ENCODE results near the gene CYP2U1. TPM values are rescaled to one million over a fixed set of nuclear protein-coding genes. Genes with fewer than 3 reads are reported as not detected.

The CYP2U1 gene
- total and polyA plus RNA-seq, 2 donors from 2014 or later: 5.9 to 6.3 TPM

DNA sequence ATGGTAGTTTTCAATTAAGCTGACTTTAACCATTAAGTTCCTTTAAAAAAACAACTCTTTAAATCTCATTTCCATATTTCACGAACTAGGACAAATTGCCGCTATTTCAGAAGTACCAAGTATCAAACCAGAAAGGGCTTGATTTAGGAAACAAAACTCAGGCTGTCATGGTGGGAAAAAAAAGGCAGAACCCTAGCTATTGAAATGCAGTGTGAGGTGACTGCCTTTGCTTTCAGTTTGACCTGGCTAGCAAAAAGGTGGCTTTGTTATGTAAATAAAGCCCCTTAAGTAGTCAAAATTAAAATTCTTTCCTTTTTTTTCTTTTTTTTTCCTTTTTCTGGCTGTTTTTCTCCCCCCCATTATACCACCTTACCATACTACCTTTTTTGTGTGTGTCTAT is 40.6 kb upstream of the CYP2U1 start:
- Histone ChIP-seq H3K9ac (ENCODE audit: low read length in 3 of 3) (no peak overlapping the region), H3K4me1 (ENCODE audit: control insufficient read depth in 2 of 3, insufficient read depth in 2 of 3, low read depth in 1 of 3, low read length in 3 of 3) (peaks cover 0 to 3% (median 0%) of the 10 kb centered on the region in 3 donors), H3K9me3 (ENCODE audit: control insufficient read depth in 2 of 3, insufficient read depth in 1 of 3, low read length in 3 of 3) (no peaks in the 10 kb centered on the region), H3K27me3 (ENCODE audit: control insufficient read depth, insufficient read depth, low read length) (no peaks in the 10 kb centered on the region), H3K4me3 (ENCODE audit: low read length in 3 of 3) (no peak overlapping the region), H3K36me3 (ENCODE audit: control insufficient read depth in 2 of 3, insufficient read depth in 3 of 3, low read length in 3 of 3) (no peaks in the 10 kb centered on the region), H3K27ac (ENCODE audit: low read depth in 2 of 2, low read length in 2 of 2) (no peak overlapping the region)
- TF ChIP-seq, protein P1, sequence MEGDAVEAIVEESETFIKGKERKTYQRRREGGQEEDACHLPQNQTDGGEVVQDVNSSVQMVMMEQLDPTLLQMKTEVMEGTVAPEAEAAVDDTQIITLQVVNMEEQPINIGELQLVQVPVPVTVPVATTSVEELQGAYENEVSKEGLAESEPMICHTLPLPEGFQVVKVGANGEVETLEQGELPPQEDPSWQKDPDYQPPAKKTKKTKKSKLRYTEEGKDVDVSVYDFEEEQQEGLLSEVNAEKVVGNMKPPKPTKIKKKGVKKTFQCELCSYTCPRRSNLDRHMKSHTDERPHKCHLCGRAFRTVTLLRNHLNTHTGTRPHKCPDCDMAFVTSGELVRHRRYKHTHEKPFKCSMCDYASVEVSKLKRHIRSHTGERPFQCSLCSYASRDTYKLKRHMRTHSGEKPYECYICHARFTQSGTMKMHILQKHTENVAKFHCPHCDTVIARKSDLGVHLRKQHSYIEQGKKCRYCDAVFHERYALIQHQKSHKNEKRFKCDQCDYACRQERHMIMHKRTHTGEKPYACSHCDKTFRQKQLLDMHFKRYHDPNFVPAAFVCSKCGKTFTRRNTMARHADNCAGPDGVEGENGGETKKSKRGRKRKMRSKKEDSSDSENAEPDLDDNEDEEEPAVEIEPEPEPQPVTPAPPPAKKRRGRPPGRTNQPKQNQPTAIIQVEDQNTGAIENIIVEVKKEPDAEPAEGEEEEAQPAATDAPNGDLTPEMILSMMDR (IDR thresholded peaks at IDR 0.05; ENCODE audit: borderline replicate concordance, extremely low read depth, insufficient read depth): no peak
- intact Hi-C loops (cut with DNase I): no loop called here
- FAIRE-seq (no peak), DNase-seq (no peak)

DNA sequence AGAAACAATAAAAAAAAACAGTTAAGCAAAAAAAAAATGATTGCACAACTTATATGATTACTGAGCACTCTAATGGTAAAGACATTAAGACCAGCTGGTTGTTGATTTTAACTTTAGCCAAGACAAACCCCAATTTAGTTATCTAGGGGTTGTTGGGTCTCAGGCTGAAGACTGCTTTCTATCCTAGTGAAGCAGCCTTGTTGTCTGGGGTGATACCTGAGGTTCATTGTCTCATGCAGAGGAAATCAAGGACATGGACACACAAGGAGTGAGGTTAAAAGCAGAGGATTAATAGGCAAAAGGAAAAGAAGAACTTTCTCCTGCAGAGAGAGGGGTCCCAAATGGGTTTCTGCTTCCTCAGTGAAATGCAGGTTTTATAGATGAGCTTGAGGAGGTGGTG is 40.0 kb upstream of the CYP2U1 start:
- TF ChIP-seq, protein P1 (IDR thresholded peaks at IDR 0.05; ENCODE audit: borderline replicate concordance, extremely low read depth, insufficient read depth): no peak
- intact Hi-C loops (cut with DNase I): no loop called here
- DNase-seq: no peak
- Histone ChIP-seq H3K36me3 (ENCODE audit: control insufficient read depth in 2 of 3, insufficient read depth in 3 of 3, low read length in 3 of 3) (no peaks in the 10 kb centered on the region), H3K9me3 (ENCODE audit: control insufficient read depth in 2 of 3, insufficient read depth in 1 of 3, low read length in 3 of 3) (no peaks in the 10 kb centered on the region), H3K27me3 (ENCODE audit: control insufficient read depth, insufficient read depth, low read length) (no peaks in the 10 kb centered on the region), H3K4me1 (ENCODE audit: control insufficient read depth in 2 of 3, insufficient read depth in 2 of 3, low read depth in 1 of 3, low read length in 3 of 3) (peaks cover 0 to 3% (median 0%) of the 10 kb centered on the region in 3 donors), H3K9ac (ENCODE audit: low read length in 3 of 3) (no peak overlapping the region), H3K4me3 (ENCODE audit: low read length in 3 of 3) (no peak overlapping the region), H3K27ac (ENCODE audit: low read depth in 2 of 2, low read length in 2 of 2) (no peak overlapping the region)
- no peak for FAIRE-seq

DNA sequence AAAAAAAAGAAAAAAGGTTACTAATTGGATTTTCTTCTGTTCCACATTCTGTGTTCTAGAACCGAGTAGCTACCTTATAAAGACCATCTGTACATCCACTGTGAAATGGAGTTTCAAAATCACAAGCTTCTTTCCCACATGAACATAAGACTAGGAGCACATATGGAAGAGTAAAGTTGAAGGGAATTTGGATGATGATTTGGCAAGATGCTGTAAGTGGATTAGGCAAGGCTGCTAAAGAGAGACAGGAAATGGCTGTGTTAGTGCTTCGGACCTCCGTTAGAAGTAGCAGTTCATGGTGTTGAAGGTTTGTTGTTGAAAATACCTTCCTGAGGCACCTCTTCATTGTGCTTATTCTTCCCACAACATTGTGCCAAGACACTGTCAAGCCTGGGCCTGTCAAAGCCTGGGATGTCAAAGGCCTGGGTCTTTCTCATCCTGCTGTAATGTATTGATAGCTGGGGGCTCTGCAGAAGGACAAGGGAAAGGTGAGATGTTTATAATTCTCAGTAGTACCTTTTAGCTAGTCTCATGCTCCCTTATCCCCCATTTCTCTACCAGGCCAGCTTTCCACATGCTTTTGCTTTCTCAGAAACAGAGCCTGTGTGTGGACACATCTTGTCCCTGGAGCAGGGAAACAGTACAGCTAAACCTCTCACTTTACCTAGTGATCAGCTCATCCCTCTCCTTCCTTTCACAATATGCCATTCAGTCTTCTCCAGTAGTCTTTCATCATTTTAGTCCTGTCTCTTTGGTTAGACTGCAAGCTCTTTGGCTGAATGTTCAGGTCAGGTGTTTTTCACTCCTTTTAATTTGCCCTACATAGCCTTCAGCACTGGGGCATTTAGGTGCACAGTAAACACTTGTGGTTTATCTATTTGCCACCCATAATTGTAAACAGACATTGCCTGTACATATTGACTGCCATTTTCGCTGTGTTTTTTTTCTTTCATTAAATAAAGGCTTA is 37.9 kb upstream of the CYP2U1 start:
- TF ChIP-seq, protein P1 (IDR thresholded peaks at IDR 0.05; ENCODE audit: borderline replicate concordance, extremely low read depth, insufficient read depth): no peak
- FAIRE-seq (no peak), DNase-seq (no peak)
- Histone ChIP-seq H3K27ac (ENCODE audit: low read depth in 2 of 2, low read length in 2 of 2) (no peak overlapping the region), H3K36me3 (ENCODE audit: control insufficient read depth in 2 of 3, insufficient read depth in 3 of 3, low read length in 3 of 3) (no peaks in the 10 kb centered on the region), H3K4me1 (ENCODE audit: control insufficient read depth in 2 of 3, insufficient read depth in 2 of 3, low read depth in 1 of 3, low read length in 3 of 3) (peaks cover 0 to 3% (median 0%) of the 10 kb centered on the region in 3 donors), H3K4me3 (ENCODE audit: low read length in 3 of 3) (no peak overlapping the region), H3K27me3 (ENCODE audit: control insufficient read depth, insufficient read depth, low read length) (no peaks in the 10 kb centered on the region), H3K9ac (ENCODE audit: low read length in 3 of 3) (no peak overlapping the region), H3K9me3 (ENCODE audit: control insufficient read depth in 2 of 3, insufficient read depth in 1 of 3, low read length in 3 of 3) (no peaks in the 10 kb centered on the region)
- intact Hi-C loops (cut with DNase I): no loop called here
